ENCODE measurements around the gene RALGPS1.

RALGPS1 gene

DNA sequence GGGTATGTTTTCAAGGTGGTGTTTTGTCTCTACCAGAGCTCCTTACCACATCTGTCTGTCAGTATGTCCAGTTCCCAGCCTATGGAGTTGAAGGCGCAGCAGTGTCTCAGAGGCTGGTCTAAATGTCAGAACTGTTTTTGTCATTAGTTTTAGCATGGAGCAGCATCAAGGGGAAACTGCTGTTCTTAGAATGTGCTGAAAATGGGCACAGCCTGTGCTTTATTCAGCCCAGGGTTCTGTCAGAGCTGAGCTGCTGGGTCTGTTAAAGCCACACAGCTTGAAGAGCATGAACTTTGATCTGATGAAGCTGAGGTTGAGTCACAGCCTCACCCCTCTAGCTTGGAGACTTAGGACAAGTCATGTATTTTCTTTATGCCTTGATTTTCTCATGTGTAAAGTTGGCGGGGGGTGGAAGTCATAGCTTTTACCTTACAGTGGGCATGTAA, 71.9 kb downstream of the RALGPS1 start:
- TF ChIP-seq, protein P1, sequence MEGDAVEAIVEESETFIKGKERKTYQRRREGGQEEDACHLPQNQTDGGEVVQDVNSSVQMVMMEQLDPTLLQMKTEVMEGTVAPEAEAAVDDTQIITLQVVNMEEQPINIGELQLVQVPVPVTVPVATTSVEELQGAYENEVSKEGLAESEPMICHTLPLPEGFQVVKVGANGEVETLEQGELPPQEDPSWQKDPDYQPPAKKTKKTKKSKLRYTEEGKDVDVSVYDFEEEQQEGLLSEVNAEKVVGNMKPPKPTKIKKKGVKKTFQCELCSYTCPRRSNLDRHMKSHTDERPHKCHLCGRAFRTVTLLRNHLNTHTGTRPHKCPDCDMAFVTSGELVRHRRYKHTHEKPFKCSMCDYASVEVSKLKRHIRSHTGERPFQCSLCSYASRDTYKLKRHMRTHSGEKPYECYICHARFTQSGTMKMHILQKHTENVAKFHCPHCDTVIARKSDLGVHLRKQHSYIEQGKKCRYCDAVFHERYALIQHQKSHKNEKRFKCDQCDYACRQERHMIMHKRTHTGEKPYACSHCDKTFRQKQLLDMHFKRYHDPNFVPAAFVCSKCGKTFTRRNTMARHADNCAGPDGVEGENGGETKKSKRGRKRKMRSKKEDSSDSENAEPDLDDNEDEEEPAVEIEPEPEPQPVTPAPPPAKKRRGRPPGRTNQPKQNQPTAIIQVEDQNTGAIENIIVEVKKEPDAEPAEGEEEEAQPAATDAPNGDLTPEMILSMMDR (IDR thresholded peaks at IDR 0.05; ENCODE audit: low read depth, low read length, poor library complexity, severe bottlenecking) = no peak
- no peak for TF ChIP-seq EZH2phosphoT487 (IDR thresholded peaks at IDR 0.05; ENCODE audit: borderline replicate concordance, low read length)
- no peaks in the 10 kb centered on the region for H3K27me3 ChIP-seq (ENCODE audit: control insufficient read depth, low read length)
- H3F3A ChIP-seq (ENCODE audit: control insufficient read depth, insufficient read depth) = no peaks in the 10 kb centered on the region
- H3K4me1 ChIP-seq (ENCODE audit: control insufficient read depth, low read length) = no peaks in the 10 kb centered on the region
- H4K20me1 ChIP-seq (ENCODE audit: control insufficient read depth, insufficient read depth, low read depth, low read length) = no peaks in the 10 kb centered on the region
- no peak overlapping the region for H3K4me3 ChIP-seq (ENCODE audit: low read length)
- no peaks in the 10 kb centered on the region for H3K79me2 ChIP-seq (ENCODE audit: control insufficient read depth, low read length)
- no peak overlapping the region for H3K27ac ChIP-seq (ENCODE audit: low read depth, low read length)
- no peak overlapping the region for H3K4me2 ChIP-seq (ENCODE audit: low read length)
- no peaks in the 10 kb centered on the region for H3K9me3 ChIP-seq (ENCODE audit: control insufficient read depth, insufficient read depth, low read length)
- H3K9me2 ChIP-seq (replicated peaks; ENCODE audit: control insufficient read depth, low read length) = no peaks in the 10 kb centered on the region
- H3K36me3 ChIP-seq (ENCODE audit: control insufficient read depth, low read length) = no peaks in the 10 kb centered on the region

DNA sequence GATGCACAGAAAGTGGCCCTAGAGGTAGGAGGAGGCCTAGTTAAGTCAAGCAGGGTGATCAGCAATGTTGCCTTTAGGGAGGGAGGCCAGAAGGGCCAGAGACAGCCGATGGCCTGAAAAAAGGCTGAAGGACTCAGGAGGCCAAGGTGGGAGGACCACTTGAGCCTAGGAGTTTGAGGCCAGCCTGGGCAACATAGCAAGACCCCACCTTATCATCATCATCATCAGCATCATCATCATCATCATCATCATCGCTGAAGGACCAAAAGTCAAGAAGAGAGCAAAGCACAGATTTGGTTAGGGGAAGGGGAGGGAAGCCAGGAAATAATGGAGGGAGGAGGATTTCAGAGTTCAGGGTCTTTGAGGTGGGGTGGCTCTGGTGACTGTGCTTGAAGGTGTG, 74.3 kb downstream of the RALGPS1 start:
- Histone ChIP-seq H3K27ac (ENCODE audit: low read depth, low read length) (no peak overlapping the region), H3F3A (ENCODE audit: control insufficient read depth, insufficient read depth) (no peaks in the 10 kb centered on the region), H3K27me3 (ENCODE audit: control insufficient read depth, low read length) (no peaks in the 10 kb centered on the region), H3K9me3 (ENCODE audit: control insufficient read depth, insufficient read depth, low read length) (peaks cover 4% of the 10 kb centered on the region), H3K4me2 (ENCODE audit: low read length) (no peak overlapping the region), H3K9me2 (replicated peaks; ENCODE audit: control insufficient read depth, low read length) (no peaks in the 10 kb centered on the region), H4K20me1 (ENCODE audit: control insufficient read depth, insufficient read depth, low read depth, low read length) (no peaks in the 10 kb centered on the region), H3K36me3 (ENCODE audit: control insufficient read depth, low read length) (no peaks in the 10 kb centered on the region), H3K4me3 (ENCODE audit: low read length) (no peak overlapping the region), H3K4me1 (ENCODE audit: control insufficient read depth, low read length) (no peaks in the 10 kb centered on the region), H3K79me2 (ENCODE audit: control insufficient read depth, low read length) (no peaks in the 10 kb centered on the region)
- TF ChIP-seq, protein P1 (IDR thresholded peaks at IDR 0.05; ENCODE audit: low read depth, low read length, poor library complexity, severe bottlenecking) = no peak
- TF ChIP-seq EZH2phosphoT487 (IDR thresholded peaks at IDR 0.05; ENCODE audit: borderline replicate concordance, low read length) = no peak

DNA sequence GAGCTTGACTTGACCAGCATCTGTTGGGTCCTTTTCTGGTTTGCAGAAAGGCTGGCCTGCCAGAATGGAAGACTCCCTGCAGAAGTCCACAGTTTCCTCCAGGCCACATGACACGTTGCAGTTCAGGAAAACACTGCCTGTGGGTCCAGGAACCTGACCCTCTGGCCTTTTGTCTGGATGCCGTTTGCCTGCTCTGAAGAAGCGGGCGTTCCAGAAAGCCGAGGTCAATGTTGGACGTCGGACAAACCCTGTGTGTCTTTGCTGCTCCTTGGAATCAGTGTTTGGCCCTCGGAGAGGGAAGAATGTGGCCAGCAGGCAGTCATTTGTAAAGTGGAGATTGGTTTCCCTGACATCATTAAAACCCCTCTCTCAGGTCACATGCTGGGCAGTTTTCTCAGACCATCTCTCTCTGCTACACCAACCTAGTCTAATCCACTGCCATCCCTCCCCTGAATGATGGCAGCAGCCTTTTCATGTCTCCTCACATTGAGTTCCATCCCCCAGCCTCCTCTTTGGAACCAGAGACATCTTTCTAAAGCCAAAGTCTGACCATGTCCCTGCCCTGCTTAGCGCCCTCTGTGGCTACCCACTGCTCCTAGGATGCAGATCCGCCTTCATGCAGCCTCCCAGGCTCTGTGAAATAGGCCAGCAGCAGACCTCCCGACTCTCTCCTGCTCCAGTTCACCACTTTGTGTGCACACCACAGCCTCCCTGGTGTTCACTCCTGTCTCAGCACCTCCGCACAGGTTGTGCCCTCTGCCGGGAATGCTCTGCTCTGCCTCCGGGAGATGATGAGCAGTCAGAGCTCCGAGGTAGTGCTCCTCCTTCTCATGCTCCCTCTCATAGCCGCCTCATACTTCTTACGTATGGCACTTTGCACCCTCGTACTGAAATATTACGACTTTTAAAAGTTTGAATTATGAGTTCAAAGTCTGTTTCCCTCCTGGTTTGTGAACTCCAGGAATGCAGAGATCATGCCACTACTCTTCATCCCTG, 75.6 kb downstream of the RALGPS1 start:
- TF ChIP-seq, protein P1 (IDR thresholded peaks at IDR 0.05; ENCODE audit: low read depth, low read length, poor library complexity, severe bottlenecking) = no peak
- TF ChIP-seq EZH2phosphoT487 (IDR thresholded peaks at IDR 0.05; ENCODE audit: borderline replicate concordance, low read length) = no peak
- no peak overlapping the region for H3K4me3 ChIP-seq (ENCODE audit: low read length)
- peaks cover 4% of the 10 kb centered on the region for H3K9me3 ChIP-seq (ENCODE audit: control insufficient read depth, insufficient read depth, low read length)
- no peaks in the 10 kb centered on the region for H3K36me3 ChIP-seq (ENCODE audit: control insufficient read depth, low read length)
- no peak overlapping the region for H3K27ac ChIP-seq (ENCODE audit: low read depth, low read length)
- H3K4me1 ChIP-seq (ENCODE audit: control insufficient read depth, low read length) = no peaks in the 10 kb centered on the region
- H3K79me2 ChIP-seq (ENCODE audit: control insufficient read depth, low read length) = no peaks in the 10 kb centered on the region
- no peaks in the 10 kb centered on the region for H3K27me3 ChIP-seq (ENCODE audit: control insufficient read depth, low read length)
- H3K4me2 ChIP-seq (ENCODE audit: low read length) = no peak overlapping the region
- no peaks in the 10 kb centered on the region for H3K9me2 ChIP-seq (replicated peaks; ENCODE audit: control insufficient read depth, low read length)
- H4K20me1 ChIP-seq (ENCODE audit: control insufficient read depth, insufficient read depth, low read depth, low read length) = no peaks in the 10 kb centered on the region
- H3F3A ChIP-seq (ENCODE audit: control insufficient read depth, insufficient read depth) = no peaks in the 10 kb centered on the region

Measured in DOHH2 (cell line).